ENCODE results near the gene STK38L. TPM values are rescaled to one million over a fixed set of nuclear protein-coding genes. Genes with fewer than 3 reads are reported as not detected.

Gene STK38L
- total RNA-seq, 1 donor from 2014 or later: 31.4 TPM

- H3K9me3 Mint-ChIP-seq (ENCODE audit: unreplicated experiment): no peaks in the 10 kb centered on the region
- H3K27ac Mint-ChIP-seq (ENCODE audit: unreplicated experiment): no peak overlapping the region
- H3K4me1 Mint-ChIP-seq (ENCODE audit: low read depth, unreplicated experiment): no peaks in the 10 kb centered on the region
- H3K4me3 Mint-ChIP-seq (ENCODE audit: unreplicated experiment): no peak overlapping the region
- no peaks in the 10 kb centered on the region for H3K27me3 Mint-ChIP-seq (ENCODE audit: unreplicated experiment)
- no peak for TF ChIP-seq CTCF (IDR thresholded peaks at IDR 0.05; ENCODE audit: partially characterized antibody, unreplicated experiment)
- H3K36me3 Mint-ChIP-seq (ENCODE audit: unreplicated experiment): no peaks in the 10 kb centered on the region
- no peak for DNase-seq
These were observed 99.3 kb downstream of the STK38L start for GRCh38 chr12:27343255-27344000.

GRCh38 chr12:27344246-27344645 is 100.2 kb downstream of the STK38L start:
- no peak for TF ChIP-seq CTCF (IDR thresholded peaks at IDR 0.05; ENCODE audit: partially characterized antibody, unreplicated experiment)
- no peaks in the 10 kb centered on the region for H3K4me1 Mint-ChIP-seq (ENCODE audit: low read depth, unreplicated experiment)
- H3K9me3 Mint-ChIP-seq (ENCODE audit: unreplicated experiment): no peaks in the 10 kb centered on the region
- H3K36me3 Mint-ChIP-seq (ENCODE audit: unreplicated experiment): no peaks in the 10 kb centered on the region
- no peak for DNase-seq
- H3K27me3 Mint-ChIP-seq (ENCODE audit: unreplicated experiment): no peaks in the 10 kb centered on the region
- no peak overlapping the region for H3K27ac Mint-ChIP-seq (ENCODE audit: unreplicated experiment)
- H3K4me3 Mint-ChIP-seq (ENCODE audit: unreplicated experiment): no peak overlapping the region

- H3K27me3 Mint-ChIP-seq (ENCODE audit: unreplicated experiment): no peaks in the 10 kb centered on the region
- H3K36me3 Mint-ChIP-seq (ENCODE audit: unreplicated experiment): no peaks in the 10 kb centered on the region
- no peak for DNase-seq
- H3K4me3 Mint-ChIP-seq (ENCODE audit: unreplicated experiment): no peak overlapping the region
- TF ChIP-seq CTCF (IDR thresholded peaks at IDR 0.05; ENCODE audit: partially characterized antibody, unreplicated experiment): no peak
- no peaks in the 10 kb centered on the region for H3K9me3 Mint-ChIP-seq (ENCODE audit: unreplicated experiment)
- H3K27ac Mint-ChIP-seq (ENCODE audit: unreplicated experiment): no peak overlapping the region
- no peaks in the 10 kb centered on the region for H3K4me1 Mint-ChIP-seq (ENCODE audit: low read depth, unreplicated experiment)
These were observed 100.7 kb downstream of the STK38L start for GRCh38 chr12:27344760-27345159.

- Mint-ChIP-seq H3K36me3 (ENCODE audit: unreplicated experiment) (no peaks in the 10 kb centered on the region), H3K9me3 (ENCODE audit: unreplicated experiment) (no peaks in the 10 kb centered on the region), H3K4me1 (ENCODE audit: low read depth, unreplicated experiment) (no peaks in the 10 kb centered on the region), H3K27me3 (ENCODE audit: unreplicated experiment) (no peaks in the 10 kb centered on the region), H3K4me3 (ENCODE audit: unreplicated experiment) (no peak overlapping the region), H3K27ac (ENCODE audit: unreplicated experiment) (no peak overlapping the region)
- DNase-seq: no peak
- no peak for TF ChIP-seq CTCF (IDR thresholded peaks at IDR 0.05; ENCODE audit: partially characterized antibody, unreplicated experiment)
These were observed 101.3 kb downstream of the STK38L start for GRCh38 chr12:27345376-27345775.

- Mint-ChIP-seq H3K4me1 (ENCODE audit: low read depth, unreplicated experiment) (no peaks in the 10 kb centered on the region), H3K4me3 (ENCODE audit: unreplicated experiment) (no peak overlapping the region), H3K27ac (ENCODE audit: unreplicated experiment) (no peak overlapping the region), H3K9me3 (ENCODE audit: unreplicated experiment) (no peaks in the 10 kb centered on the region), H3K36me3 (ENCODE audit: unreplicated experiment) (no peaks in the 10 kb centered on the region), H3K27me3 (ENCODE audit: unreplicated experiment) (no peaks in the 10 kb centered on the region)
- no peak for TF ChIP-seq CTCF (IDR thresholded peaks at IDR 0.05; ENCODE audit: partially characterized antibody, unreplicated experiment)
- DNase-seq: no peak
These were observed 103.7 kb downstream of the STK38L start for GRCh38 chr12:27347779-27348178.
